Effector memory CD4-positive, alpha-beta T cell (primary cell): Measurements from ENCODE around the gene HOXA11.

Source experiments
- DNase-seq, 3 donors: peaks; one replicate each; pipeline ENCODE4 v3.0.0-alpha.2; 2020
- H3K27ac ChIP-seq: 2 replicates; pipeline ENCODE4 v1.7.0; 2013; ENCODE audit warnings: mild to moderate bottlenecking, low read length, moderate library complexity; ENCODE audit not compliant: insufficient read depth, poor library complexity, severe bottlenecking
- H3K27me3 ChIP-seq: replicated peaks from 2 replicates; pipeline ENCODE4 v1.7.0; 2013; ENCODE audit warnings: mild to moderate bottlenecking, low read length; ENCODE audit not compliant: insufficient read depth, control insufficient read depth, poor library complexity, severe bottlenecking
- H3K36me3 ChIP-seq: 2 replicates; pipeline ENCODE4 v1.7.0; 2013; ENCODE audit warnings: mild to moderate bottlenecking, low read length, moderate library complexity; ENCODE audit not compliant: control insufficient read depth, insufficient read depth
- H3K4me1 ChIP-seq: 2 replicates; pipeline ENCODE4 v1.7.0; 2013; ENCODE audit warnings: low read length, mild to moderate bottlenecking; ENCODE audit not compliant: control insufficient read depth, insufficient read depth, poor library complexity, severe bottlenecking
- H3K4me3 ChIP-seq: 2 replicates; pipeline ENCODE4 v1.7.0; 2013; ENCODE audit warnings: low read length, low read depth, mild to moderate bottlenecking; ENCODE audit not compliant: insufficient read depth, poor library complexity, severe bottlenecking
- H3K9me3 ChIP-seq: 2 replicates; pipeline ENCODE4 v1.7.0; 2013; ENCODE audit warnings: mild to moderate bottlenecking, low read length, moderate library complexity; ENCODE audit not compliant: control insufficient read depth

The HOXA11 gene

GRCh38 chr7:27185854-27186667, 1.0 kb upstream of the HOXA11 start:
- Histone ChIP-seq H3K4me1 (peaks cover 51% of the 10 kb centered on the region), H3K36me3 (no peaks in the 10 kb centered on the region), H3K27me3 (peaks cover 87% of the 10 kb centered on the region), H3K4me3 (no peak overlapping the region), H3K9me3 (no peaks in the 10 kb centered on the region), H3K27ac (no peak overlapping the region)
- DNase-seq = no peak

- Histone ChIP-seq H3K4me1 (peaks cover 57% of the 10 kb centered on the region), H3K9me3 (no peaks in the 10 kb centered on the region), H3K4me3 (peak overlapping the region; percentile 42), H3K27me3 (peaks cover 86% of the 10 kb centered on the region), H3K27ac (no peak overlapping the region), H3K36me3 (no peaks in the 10 kb centered on the region)
- DNase-seq = no peak
These were observed 557 bp downstream of the HOXA11 start for GRCh38 chr7:27184337-27185012.

GRCh38 chr7:27183682-27184336, 1.2 kb downstream of the HOXA11 start:
- Histone ChIP-seq H3K4me3 (no peak overlapping the region), H3K27me3 (peaks cover 86% of the 10 kb centered on the region), H3K9me3 (no peaks in the 10 kb centered on the region)

GRCh38 chr7:27182861-27183681, 2.0 kb downstream of the HOXA11 start:
- DNase-seq = no peak

More at GRCh38 chr7:27183682-27184336, 1.2 kb downstream of the HOXA11 start:
- Histone ChIP-seq H3K4me1 (peaks cover 51% of the 10 kb centered on the region), H3K36me3 (no peaks in the 10 kb centered on the region), H3K27ac (no peak overlapping the region)
- DNase-seq = no peak

GRCh38 chr7:27182285-27182841, 2.7 kb downstream of the HOXA11 start:
- Histone ChIP-seq H3K4me3 (no peak overlapping the region), H3K9me3 (no peaks in the 10 kb centered on the region), H3K4me1 (peaks cover 37% of the 10 kb centered on the region), H3K27me3 (peaks cover 74% of the 10 kb centered on the region), H3K36me3 (no peaks in the 10 kb centered on the region), H3K27ac (no peak overlapping the region)
- no peak for DNase-seq

More at GRCh38 chr7:27182861-27183681, 2.0 kb downstream of the HOXA11 start:
- no peak overlapping the region for H3K27ac ChIP-seq
- H3K4me1 ChIP-seq = peaks cover 43% of the 10 kb centered on the region
- H3K9me3 ChIP-seq = no peaks in the 10 kb centered on the region
- H3K4me3 ChIP-seq = no peak overlapping the region
- H3K36me3 ChIP-seq = no peaks in the 10 kb centered on the region
- H3K27me3 ChIP-seq = peaks cover 80% of the 10 kb centered on the region

GRCh38 chr7:27181795-27182275, 3.2 kb downstream of the HOXA11 start:
- DNase-seq = no peak
- no peak overlapping the region for H3K27ac ChIP-seq

GRCh38 chr7:27180431-27181420, 4.3 kb downstream of the HOXA11 start:
- Histone ChIP-seq H3K27ac (no peak overlapping the region), H3K4me1 (peaks cover 29% of the 10 kb centered on the region), H3K4me3 (no peak overlapping the region), H3K27me3 (peaks cover 64% of the 10 kb centered on the region), H3K9me3 (no peaks in the 10 kb centered on the region), H3K36me3 (no peaks in the 10 kb centered on the region)
- DNase-seq = no peak

More at GRCh38 chr7:27181795-27182275, 3.2 kb downstream of the HOXA11 start:
- Histone ChIP-seq H3K36me3 (no peaks in the 10 kb centered on the region), H3K9me3 (no peaks in the 10 kb centered on the region), H3K4me3 (no peak overlapping the region), H3K4me1 (peaks cover 34% of the 10 kb centered on the region), H3K27me3 (peaks cover 71% of the 10 kb centered on the region)

- H3K27ac ChIP-seq = no peak overlapping the region
- DNase-seq = peak in 1 of 3 donors; percentile 39
- H3K4me1 ChIP-seq = peaks cover 19% of the 10 kb centered on the region
- no peak overlapping the region for H3K4me3 ChIP-seq
- H3K9me3 ChIP-seq = no peaks in the 10 kb centered on the region
- H3K27me3 ChIP-seq = peaks cover 64% of the 10 kb centered on the region
- no peaks in the 10 kb centered on the region for H3K36me3 ChIP-seq
These were observed 5.3 kb downstream of the HOXA11 start for GRCh38 chr7:27179503-27180430.
